ENCODE data around the gene ERRFI1.

Gene ERRFI1

DNA sequence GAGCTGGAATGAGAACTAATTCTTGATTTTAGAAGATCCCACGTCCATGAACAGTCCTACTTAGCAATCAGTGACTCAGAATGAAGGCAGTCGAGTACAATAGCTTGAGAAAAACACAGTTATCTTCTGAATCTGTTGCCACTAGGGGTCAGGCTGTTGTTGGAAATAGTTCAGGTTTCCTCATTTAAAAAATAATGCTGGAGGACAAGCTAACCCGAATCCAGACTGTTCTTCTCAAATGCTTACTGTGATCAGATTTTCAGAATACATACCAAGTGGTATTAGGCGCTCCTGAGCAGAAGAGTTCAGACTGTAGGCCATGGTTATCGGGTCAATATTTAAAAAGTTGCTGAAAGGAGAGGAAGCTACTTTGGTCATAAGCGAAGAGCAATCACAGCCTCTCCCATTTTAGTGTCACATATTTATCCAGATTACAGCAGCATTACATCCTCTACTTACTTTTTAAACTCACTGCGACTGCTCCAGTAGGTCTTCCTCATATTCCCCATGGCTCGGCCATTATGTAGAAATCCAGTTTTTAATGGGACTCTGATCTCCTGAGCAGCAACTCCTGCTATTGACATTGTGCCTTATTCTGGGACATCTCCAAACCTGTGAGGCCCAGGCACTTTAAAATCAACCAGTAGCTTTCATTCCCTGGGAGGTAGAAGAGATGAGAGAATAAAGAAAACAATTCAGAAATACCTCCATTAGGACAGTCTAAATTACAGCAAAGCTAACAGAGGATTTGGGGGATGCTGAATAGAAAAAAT lies 10.9 kb downstream of the ERRFI1 start:
- in situ Hi-C loops (cut with MboI; ENCODE audit: low sequenced_read_pairs, unreplicated experiment) = no loop called here
- DNase-seq (ENCODE audit: low spot score) = peak; percentile 60

DNA sequence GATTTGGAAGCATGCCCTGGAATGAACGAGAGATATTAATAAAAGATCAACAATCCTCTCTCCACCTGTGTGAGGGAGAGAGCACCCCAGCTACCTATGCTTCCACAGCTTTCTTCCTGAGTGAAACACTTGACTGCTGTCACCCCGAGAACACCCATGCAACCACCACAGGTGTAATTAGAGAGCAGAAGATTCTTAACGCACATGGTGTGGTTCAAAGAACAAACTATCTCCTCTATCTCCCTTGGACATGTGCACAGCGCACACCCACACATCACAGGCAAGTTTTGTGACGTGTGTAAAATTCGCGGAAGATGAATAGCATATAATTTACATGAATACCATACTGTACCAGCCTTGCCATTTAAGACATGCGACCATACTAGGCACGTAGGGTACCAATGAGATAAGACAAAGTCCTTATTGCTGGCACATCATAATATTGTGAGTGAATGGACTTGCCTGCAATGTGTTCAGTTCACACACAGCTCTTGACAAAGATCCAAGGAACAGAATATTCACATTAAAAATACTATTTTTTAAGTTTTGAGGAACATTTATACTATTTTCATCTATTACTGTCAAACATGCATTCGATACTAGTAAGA lies 11.6 kb downstream of the ERRFI1 start:
- in situ Hi-C loops (cut with MboI; ENCODE audit: low sequenced_read_pairs, unreplicated experiment) = no loop called here

More for the DNA sequence above, 10.9 kb downstream of the ERRFI1 start:
- TF ChIP-seq, protein P1, sequence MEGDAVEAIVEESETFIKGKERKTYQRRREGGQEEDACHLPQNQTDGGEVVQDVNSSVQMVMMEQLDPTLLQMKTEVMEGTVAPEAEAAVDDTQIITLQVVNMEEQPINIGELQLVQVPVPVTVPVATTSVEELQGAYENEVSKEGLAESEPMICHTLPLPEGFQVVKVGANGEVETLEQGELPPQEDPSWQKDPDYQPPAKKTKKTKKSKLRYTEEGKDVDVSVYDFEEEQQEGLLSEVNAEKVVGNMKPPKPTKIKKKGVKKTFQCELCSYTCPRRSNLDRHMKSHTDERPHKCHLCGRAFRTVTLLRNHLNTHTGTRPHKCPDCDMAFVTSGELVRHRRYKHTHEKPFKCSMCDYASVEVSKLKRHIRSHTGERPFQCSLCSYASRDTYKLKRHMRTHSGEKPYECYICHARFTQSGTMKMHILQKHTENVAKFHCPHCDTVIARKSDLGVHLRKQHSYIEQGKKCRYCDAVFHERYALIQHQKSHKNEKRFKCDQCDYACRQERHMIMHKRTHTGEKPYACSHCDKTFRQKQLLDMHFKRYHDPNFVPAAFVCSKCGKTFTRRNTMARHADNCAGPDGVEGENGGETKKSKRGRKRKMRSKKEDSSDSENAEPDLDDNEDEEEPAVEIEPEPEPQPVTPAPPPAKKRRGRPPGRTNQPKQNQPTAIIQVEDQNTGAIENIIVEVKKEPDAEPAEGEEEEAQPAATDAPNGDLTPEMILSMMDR (IDR thresholded peaks at IDR 0.05; ENCODE audit: borderline replicate concordance, control extremely low read depth, extremely low read depth, insufficient read depth, missing control alignments) = peak; percentile 41

DNA sequence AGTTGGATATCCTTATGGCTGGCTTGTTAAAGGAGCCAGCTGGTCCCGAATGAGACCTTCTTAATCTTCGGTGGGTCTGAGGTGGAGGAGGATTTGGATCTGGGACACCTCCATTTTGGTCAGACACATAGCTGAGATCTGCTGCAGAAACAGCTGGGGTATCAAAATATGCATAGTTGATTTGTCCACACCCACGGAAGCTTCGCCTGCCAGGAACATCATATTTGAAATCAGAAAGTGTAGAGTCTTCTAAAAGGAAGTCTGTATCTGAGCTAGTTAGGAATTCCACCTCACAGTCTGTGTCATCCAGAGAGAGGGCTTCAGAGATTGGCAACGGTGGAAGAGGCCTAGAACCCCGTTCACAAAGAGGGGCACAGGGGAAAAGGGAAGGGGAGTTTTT lies 12.3 kb downstream of the ERRFI1 start:
- DNase-seq (ENCODE audit: low spot score) = no peak
- in situ Hi-C loops (cut with MboI; ENCODE audit: low sequenced_read_pairs, unreplicated experiment) = no loop called here
- TF ChIP-seq, protein P1 (IDR thresholded peaks at IDR 0.05; ENCODE audit: borderline replicate concordance, control extremely low read depth, extremely low read depth, insufficient read depth, missing control alignments) = no peak

More for the DNA sequence above, 11.6 kb downstream of the ERRFI1 start:
- no peak for DNase-seq (ENCODE audit: low spot score)
- TF ChIP-seq, protein P1 (IDR thresholded peaks at IDR 0.05; ENCODE audit: borderline replicate concordance, control extremely low read depth, extremely low read depth, insufficient read depth, missing control alignments) = no peak

DNA sequence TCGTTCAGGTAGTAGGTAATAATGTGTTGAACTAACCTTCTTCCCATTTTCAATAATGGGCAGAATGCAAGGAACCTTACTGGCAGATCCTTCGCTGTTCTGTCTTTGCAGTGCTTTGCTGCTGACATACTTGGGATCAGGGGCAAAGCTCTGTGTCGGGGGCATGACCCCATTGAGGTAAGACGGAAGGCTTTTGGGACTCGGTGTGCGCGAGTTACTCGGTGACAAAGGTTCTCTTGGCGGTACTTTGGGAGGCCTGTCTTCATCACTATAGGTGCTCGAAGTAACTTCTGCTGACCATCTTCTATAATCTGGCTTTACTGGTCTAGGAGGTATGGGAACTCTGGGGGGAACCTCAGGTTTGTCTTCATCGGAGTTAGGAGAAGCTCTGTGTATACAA lies 12.7 kb downstream of the ERRFI1 start:
- in situ Hi-C loops (cut with MboI; ENCODE audit: low sequenced_read_pairs, unreplicated experiment) = no loop called here
- no peak for DNase-seq (ENCODE audit: low spot score)
- TF ChIP-seq, protein P1 (IDR thresholded peaks at IDR 0.05; ENCODE audit: borderline replicate concordance, control extremely low read depth, extremely low read depth, insufficient read depth, missing control alignments) = no peak

DNA sequence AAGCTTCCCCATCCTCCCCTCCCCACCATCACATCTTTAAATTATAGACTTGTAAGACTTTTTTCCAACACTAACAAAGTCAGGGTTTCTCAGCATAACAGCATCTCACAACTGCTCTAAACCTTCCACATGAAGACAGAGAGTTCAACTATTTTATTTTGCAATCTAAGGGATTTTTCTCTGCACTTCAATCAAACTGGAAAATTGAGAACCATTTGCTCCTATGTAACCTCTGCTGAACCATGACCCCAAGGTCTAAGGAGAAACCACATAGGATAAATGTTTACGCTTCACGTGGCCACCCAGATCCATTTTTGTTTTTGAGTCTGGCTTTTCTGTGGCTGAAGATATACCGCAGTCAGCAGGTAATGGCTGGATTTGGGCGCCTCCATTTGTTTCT lies 13.2 kb downstream of the ERRFI1 start:
- TF ChIP-seq, protein P1 (IDR thresholded peaks at IDR 0.05; ENCODE audit: borderline replicate concordance, control extremely low read depth, extremely low read depth, insufficient read depth, missing control alignments) = no peak
- no peak for DNase-seq (ENCODE audit: low spot score)
- in situ Hi-C loops (cut with MboI; ENCODE audit: low sequenced_read_pairs, unreplicated experiment) = no loop called here

DNA sequence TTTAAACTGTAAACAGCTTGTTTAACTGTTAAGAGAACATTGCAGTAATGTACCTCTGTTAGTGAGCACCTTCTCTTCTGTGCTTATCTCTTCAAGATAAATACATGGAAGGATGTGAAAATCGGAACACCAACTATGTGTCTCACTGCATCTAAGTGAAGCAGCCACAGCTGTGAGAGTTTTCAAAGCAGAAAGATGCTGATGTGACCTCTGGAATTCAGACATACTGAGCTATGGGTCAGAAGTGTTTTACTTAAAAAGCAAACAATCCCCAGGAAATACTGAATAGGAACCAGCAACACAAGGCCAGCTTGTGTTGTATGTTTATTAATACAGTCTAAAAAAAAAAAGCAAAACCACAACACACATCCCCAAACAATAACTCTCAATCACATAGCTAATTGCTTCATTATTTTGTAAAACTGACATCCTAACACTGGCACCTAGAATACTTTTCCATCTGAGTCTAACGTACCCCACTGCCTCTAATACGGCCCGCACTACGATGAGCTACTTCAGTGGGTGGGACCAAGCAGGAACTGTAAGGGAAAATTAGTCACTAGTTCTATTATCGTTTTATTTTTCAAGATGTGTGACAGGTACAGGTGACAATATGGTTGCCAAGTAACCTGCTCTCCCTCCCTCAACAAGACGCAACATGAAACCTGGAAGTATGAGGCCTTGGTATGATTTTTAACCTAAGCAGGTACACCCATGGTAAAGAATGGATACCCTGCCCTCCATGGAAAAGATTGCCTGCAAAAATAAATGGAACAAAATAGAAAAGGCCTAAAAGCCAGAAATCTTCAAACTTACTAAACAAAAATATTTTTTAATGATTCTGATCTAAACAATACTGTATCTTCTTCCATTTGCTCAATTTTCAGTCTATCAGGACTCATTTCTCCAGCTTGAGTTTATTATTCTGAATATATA lies 13.9 kb downstream of the ERRFI1 start:
- no peak for DNase-seq (ENCODE audit: low spot score)
- in situ Hi-C loops (cut with MboI; ENCODE audit: low sequenced_read_pairs, unreplicated experiment) = no loop called here
- TF ChIP-seq, protein P1 (IDR thresholded peaks at IDR 0.05; ENCODE audit: borderline replicate concordance, control extremely low read depth, extremely low read depth, insufficient read depth, missing control alignments) = no peak
